ENCODE measurements around the gene FBLIM1.

FBLIM1 gene

GRCh38 chr1:15748690-15749398 is 9.8 kb upstream of the FBLIM1 start:
- DNase-seq (ENCODE audit: low read depth): no peak

GRCh38 chr1:15749399-15750291 is 8.9 kb upstream of the FBLIM1 start:
- DNase-seq (ENCODE audit: low read depth): no peak

- no peak for DNase-seq (ENCODE audit: low read depth)
These were observed 7.7 kb upstream of the FBLIM1 start for GRCh38 chr1:15750924-15751323.

- DNase-seq (ENCODE audit: low read depth): no peak
These were observed 6.9 kb upstream of the FBLIM1 start for GRCh38 chr1:15751717-15752116.

- DNase-seq (ENCODE audit: low read depth): no peak
These were observed 4.8 kb upstream of the FBLIM1 start for GRCh38 chr1:15753776-15754175.

GRCh38 chr1:15755021-15755645 is 3.5 kb upstream of the FBLIM1 start:
- DNase-seq (ENCODE audit: low read depth): no peak

GRCh38 chr1:15755646-15756040 is 3.0 kb upstream of the FBLIM1 start:
- no peak for DNase-seq (ENCODE audit: low read depth)

GRCh38 chr1:15756143-15757015 is 2.2 kb upstream of the FBLIM1 start:
- DNase-seq (ENCODE audit: low read depth): no peak

GRCh38 chr1:15757016-15757543 is 1.5 kb upstream of the FBLIM1 start:
- DNase-seq (ENCODE audit: low read depth): no peak

GRCh38 chr1:15757575-15758342 is 836 bp upstream of the FBLIM1 start:
- no peak for DNase-seq (ENCODE audit: low read depth)

- no peak for DNase-seq (ENCODE audit: low read depth)
These were observed 512 bp downstream of the FBLIM1 start for GRCh38 chr1:15758953-15759661.

GRCh38 chr1:15760520-15761211 is 2.1 kb downstream of the FBLIM1 start:
- no peak for DNase-seq (ENCODE audit: low read depth)

GRCh38 chr1:15761366-15762128 is 3.0 kb downstream of the FBLIM1 start:
- no peak for DNase-seq (ENCODE audit: low read depth)

- DNase-seq (ENCODE audit: low read depth): no peak
These were observed 4.0 kb downstream of the FBLIM1 start for GRCh38 chr1:15762546-15762945.

- DNase-seq (ENCODE audit: low read depth): no peak
These were observed 5.7 kb downstream of the FBLIM1 start for GRCh38 chr1:15764269-15764764.

GRCh38 chr1:15764890-15765289 is 6.3 kb downstream of the FBLIM1 start:
- DNase-seq (ENCODE audit: low read depth): no peak

- no peak for DNase-seq (ENCODE audit: low read depth)
These were observed 7.0 kb downstream of the FBLIM1 start for GRCh38 chr1:15765495-15766194.

- no peak for DNase-seq (ENCODE audit: low read depth)
These were observed 9.3 kb downstream of the FBLIM1 start for GRCh38 chr1:15767941-15768340.
